H1 (cell line): ENCODE measurements around the gene RFX2. TPM values are rescaled to one million over a fixed set of nuclear protein-coding genes. Genes with fewer than 3 reads are reported as not detected.

ENCODE experiments used
- POLR2AphosphoS5 ChIP-seq: IDR thresholded peaks from 2 replicates; pipeline ENCODE4 v1.6.1; 2011; ENCODE audit warnings: low read depth, low read length
- POU5F1 ChIP-seq: IDR thresholded peaks from 2 replicates; pipeline ENCODE4 v1.6.1; 2011; ENCODE audit warnings: low read depth, mild to moderate bottlenecking, low read length, moderate library complexity
- SP4 ChIP-seq: IDR thresholded peaks from 2 replicates; pipeline ENCODE4 v1.6.1; 2012; ENCODE audit warnings: low read length, inconsistent platforms
- TCF12 ChIP-seq: IDR thresholded peaks from 2 replicates; pipeline ENCODE4 v1.6.1; 2011; ENCODE audit warnings: low read depth, mild to moderate bottlenecking, low read length
- polyA plus RNA-seq, 7 experiments: library from polyadenylated mRNA; depleted of rRNA in 3 of 7; stranded (reverse) in 5 of 7; unstranded in 2 of 7; fragments of >200 nt in 5 of 7; fragments of 200-250 nt in 2 of 7; gene quantifications; 1 replicate in 5 of 7; 2 replicates in 1 of 7; 4 replicates in 1 of 7; pipeline versions ENCODE4 v1.2.1 to v1.2.3, GENCODE V29; 2011 to 2013; ENCODE audit warnings: missing spikeins in 2 of 7, mixed read lengths in 2 of 7
- total RNA-seq: library from RNA; stranded (reverse); fragmentation: NEBNext Ultra II Directional; extraction: Animal tissue kit (Norgen Biotek cat#: 25700); gene quantifications from 2 replicates; pipeline ENCODE4 v1.2.1, GENCODE V29; 2021

Gene RFX2
- total and polyA plus RNA-seq, 2 of the 8 experiments (the other 6 are each of a cell fraction or from before 2014, with no cell fraction given), result 4.8 to 5.3 TPM

DNA sequence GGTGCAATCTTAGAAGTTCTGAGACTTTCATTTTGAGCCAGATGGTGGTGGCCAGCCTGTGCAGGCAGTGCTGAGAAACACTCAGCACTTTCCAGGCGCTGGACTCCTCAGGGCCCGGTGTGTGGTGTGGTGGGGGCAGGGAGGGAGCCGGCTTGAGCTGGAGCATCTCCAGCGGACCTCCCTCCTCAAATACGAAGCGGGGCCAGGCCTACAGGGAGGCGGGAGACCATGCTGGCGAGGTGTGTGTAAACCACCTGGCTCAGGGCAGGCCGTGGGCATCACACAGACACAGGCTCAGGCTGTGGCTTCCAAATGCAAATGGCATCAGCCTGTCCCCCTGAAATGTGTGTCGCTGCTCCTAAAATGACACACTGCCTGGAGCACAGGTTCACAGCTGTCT lies 99.1 kb downstream of the RFX2 start (continued):
- TF ChIP-seq POU5F1 (no peak), POLR2AphosphoS5 (no peak), SP4 (no peak), TCF12 (no peak)
